Esophagus (tissue), 2 donors: ENCODE results near the gene CPEB1. TPM values are rescaled to one million over a fixed set of nuclear protein-coding genes. Genes with fewer than 3 reads are reported as not detected.
A peak's percentile ranks its signal among the peaks of the same experiment; 100 is the strongest.

Source experiments
- H3K27ac ChIP-seq, 2 donors: one replicate each; pipeline ENCODE4 v1.5.1; 2013; ENCODE audit warnings: low read depth in 2 of 2, mild to moderate bottlenecking in 2 of 2, inconsistent platforms in 1 of 2, low read length in 1 of 2, moderate library complexity in 1 of 2
- H3K27me3 ChIP-seq, 2 donors: one replicate each; pipeline ENCODE4 v1.6.1; 2013; ENCODE audit warnings: low read length in 2 of 2, control low read depth in 1 of 2, mild to moderate bottlenecking in 1 of 2; ENCODE audit not compliant: insufficient read depth in 2 of 2, control insufficient read depth in 1 of 2
- H3K36me3 ChIP-seq, 2 donors: one replicate each; pipeline ENCODE4 v1.6.1; 2013; ENCODE audit warnings: low read length in 1 of 2; ENCODE audit not compliant: control insufficient read depth in 2 of 2, insufficient read depth in 2 of 2
- H3K4me1 ChIP-seq, 2 donors: one replicate each; pipeline ENCODE4 v1.6.1; 2013; ENCODE audit warnings: low read length in 1 of 2; ENCODE audit not compliant: control insufficient read depth in 2 of 2, insufficient read depth in 2 of 2
- H3K4me3 ChIP-seq, 2 donors: one replicate each; pipeline ENCODE4 v1.5.1; 2013; ENCODE audit warnings: low read length in 2 of 2, mild to moderate bottlenecking in 2 of 2, low read depth in 1 of 2, moderate library complexity in 1 of 2
- H3K9me3 ChIP-seq, 2 donors: one replicate each; pipeline ENCODE4 v1.6.1; 2013; ENCODE audit warnings: mild to moderate bottlenecking in 2 of 2, low read depth in 1 of 2, low read length in 1 of 2, moderate library complexity in 1 of 2; ENCODE audit not compliant: control insufficient read depth in 2 of 2, insufficient read depth in 1 of 2
- WGBS, 2 donors: extraction: QIAGEN DNeasy Blood & Tissue Kit; methylation state at CpG; one replicate each; pipeline ENCODE4 v1.1.7; 2013; 5-methylcytosine and 5-hydroxymethylcytosine counted together
- polyA plus RNA-seq, 2 donors: library from polyadenylated mRNA; stranded (reverse); fragments of 200-250 nt; gene quantifications; one replicate each; pipeline ENCODE4 v1.2.3, GENCODE V29; 2013
- donor health status: healthy with polysubstance abuse.
- donor health status: Bipolar disorder and iron deficiency.

Gene CPEB1
- polyA plus RNA-seq = under 1 TPM; 0.41 to 0.79 TPM

DNA sequence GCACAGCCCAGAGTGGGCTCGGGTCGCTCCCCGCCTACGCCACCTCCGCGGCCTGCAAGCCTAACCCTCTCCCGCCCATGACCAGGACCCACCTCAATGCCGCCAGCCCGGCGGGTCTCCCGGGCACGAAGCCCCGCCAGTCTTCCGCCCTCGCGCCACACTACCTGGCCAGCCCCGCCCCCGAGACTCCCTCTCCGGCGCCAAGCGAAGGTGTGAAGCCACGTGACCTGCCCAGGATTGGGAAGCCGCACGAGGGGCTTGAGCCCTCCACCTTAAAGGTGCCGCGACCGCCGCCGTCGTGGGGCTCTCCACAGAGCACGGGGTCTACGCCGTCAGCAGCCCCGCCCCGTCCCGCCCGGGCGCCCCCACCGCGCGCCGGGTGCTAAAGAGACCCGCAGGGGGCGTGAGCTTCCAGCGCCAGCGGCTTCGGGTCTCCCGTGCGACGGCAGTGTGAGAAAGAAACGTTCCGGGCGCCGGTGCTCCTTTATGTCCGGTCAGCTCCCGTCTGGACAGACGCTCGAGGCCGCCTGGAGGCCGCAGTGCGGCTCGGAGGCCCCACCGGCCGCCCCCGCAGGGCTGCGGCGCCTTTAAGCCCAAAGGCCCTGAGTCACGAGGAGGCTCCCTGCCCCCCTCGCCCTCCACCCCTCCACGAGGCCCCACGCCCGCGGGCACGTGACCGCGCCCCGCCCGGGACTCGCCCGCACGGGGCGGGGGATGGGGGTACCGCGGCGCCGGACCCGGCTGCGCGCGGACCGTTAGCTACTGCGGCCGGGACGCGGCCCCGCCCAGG, at the start of gene CPEB1:
TSS of gene CPEB1 (minus strand) at position 319 of the 790 bp plus-strand sequence. CDS start 18,904 bp downstream, outside the sequence.
- Histone ChIP-seq H3K36me3 (no peaks in the 10 kb centered on the region), H3K4me1 (peaks cover 7 to 10% of the 10 kb centered on the region in 2 donors), H3K4me3 (peak within 1 kb of the TSS; percentile 38 to 50), H3K27me3 (peaks cover 6 to 12% of the 10 kb centered on the region in 2 donors), H3K9me3 (peaks cover 0 to 4% of the 10 kb centered on the region in 2 donors), H3K27ac (no peak within 1 kb of the TSS)
- 10 to 12% methylated on average over 95 to 96 of the region's 96 CpGs for WGBS, 2 donors

DNA sequence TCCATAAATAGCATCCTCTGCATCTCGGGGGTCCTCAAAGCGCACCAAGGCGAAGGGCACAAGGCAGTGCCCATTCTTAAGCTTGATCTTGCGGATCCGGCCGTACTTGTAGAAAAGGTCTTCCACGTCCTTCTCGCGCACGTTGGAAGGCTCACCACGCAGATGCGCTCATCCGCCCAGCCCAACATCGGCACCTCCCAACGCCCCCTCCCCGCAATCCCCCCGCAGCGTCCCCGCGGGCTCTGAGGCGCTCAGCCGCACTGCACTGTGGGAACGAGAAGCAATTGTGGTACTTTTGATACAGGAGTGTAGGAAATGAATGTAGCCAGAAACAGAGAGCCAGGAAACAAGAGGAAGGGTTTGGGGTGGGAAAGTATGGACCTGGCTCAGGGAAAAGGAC, 45.0 kb upstream of the CPEB1 start:
- Histone ChIP-seq H3K27me3 (no peaks in the 10 kb centered on the region), H3K4me3 (no peak overlapping the region), H3K9me3 (no peaks in the 10 kb centered on the region), H3K36me3 (no peaks in the 10 kb centered on the region), H3K4me1 (no peaks in the 10 kb centered on the region), H3K27ac (no peak overlapping the region)
- WGBS, 2 donors = 89 to 92% methylated on average over 23 of the region's 23 CpGs

DNA sequence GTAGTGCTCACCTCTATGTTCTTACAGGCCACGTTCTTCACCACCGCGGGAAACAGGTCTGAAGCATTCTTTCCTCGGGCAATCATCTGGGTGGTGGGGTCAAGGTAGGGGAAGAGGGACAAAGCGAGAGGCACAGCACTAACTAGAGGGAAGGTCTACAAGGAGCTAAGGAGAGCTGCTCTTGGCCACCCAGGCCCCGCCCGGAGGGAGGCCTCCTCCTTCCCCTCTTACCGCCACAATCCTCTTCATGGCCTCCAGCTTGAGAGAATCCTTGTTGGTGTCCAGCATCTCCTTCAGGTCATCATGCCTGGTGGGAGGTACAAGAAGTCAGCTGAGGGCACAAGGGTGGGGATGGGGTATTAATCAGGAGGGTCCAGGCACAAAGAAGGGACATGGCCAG, 42.0 kb upstream of the CPEB1 start:
- no peaks in the 10 kb centered on the region for H3K27me3 ChIP-seq
- WGBS, 2 donors = 92 to 95% methylated on average over 8 of the region's 8 CpGs
- no peak overlapping the region for H3K27ac ChIP-seq
- no peaks in the 10 kb centered on the region for H3K36me3 ChIP-seq
- no peaks in the 10 kb centered on the region for H3K4me1 ChIP-seq
- no peak overlapping the region for H3K4me3 ChIP-seq
- no peaks in the 10 kb centered on the region for H3K9me3 ChIP-seq

DNA sequence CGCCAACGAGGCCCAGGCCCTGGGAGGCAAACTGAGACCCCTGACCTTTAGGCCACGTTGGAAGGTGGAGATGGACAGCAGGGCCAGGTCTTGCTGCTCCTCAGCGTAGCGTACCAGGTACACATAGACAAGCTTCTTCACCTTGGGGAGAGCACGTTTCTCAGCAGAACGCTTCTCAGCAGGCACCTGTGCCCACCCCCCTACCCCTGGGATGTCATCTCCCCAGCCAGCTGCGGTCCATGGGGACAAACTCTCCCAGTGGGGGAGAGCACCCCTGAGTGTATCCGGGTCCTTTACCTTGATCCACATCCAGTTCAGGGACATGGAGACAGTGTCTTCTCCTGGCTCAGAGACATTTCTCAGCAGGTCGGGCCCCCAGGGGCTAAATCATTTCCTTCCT, 41.5 kb upstream of the CPEB1 start:
- H3K27me3 ChIP-seq = no peaks in the 10 kb centered on the region
- no peaks in the 10 kb centered on the region for H3K4me1 ChIP-seq
- no peak overlapping the region for H3K4me3 ChIP-seq
- no peak overlapping the region for H3K27ac ChIP-seq
- 85% methylated on average over 10 of the region's 10 CpGs for WGBS, 2 donors
- no peaks in the 10 kb centered on the region for H3K36me3 ChIP-seq
- H3K9me3 ChIP-seq = no peaks in the 10 kb centered on the region

DNA sequence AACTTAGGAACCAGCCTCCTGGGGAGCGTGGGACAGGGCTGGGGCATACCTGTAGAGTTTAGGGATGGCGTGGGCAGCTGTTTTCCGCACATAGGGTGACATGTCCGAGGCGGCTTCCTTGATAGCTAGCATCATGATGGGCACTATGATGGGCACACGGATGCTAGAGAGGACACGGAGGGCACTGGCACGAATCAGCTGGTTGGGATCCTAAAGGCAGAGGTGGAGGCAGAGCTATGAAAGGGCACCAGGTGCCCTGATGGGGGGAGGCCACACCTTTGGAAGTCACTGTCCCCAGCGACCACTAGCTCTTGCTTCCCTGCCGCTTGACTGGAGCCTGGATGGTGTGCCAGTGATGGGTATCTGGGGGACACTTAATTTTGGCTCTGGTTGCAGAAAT, 34.2 kb upstream of the CPEB1 start:
- H3K27me3 ChIP-seq = no peaks in the 10 kb centered on the region
- H3K27ac ChIP-seq = no peak overlapping the region
- 91% methylated on average over 10 of the region's 10 CpGs for WGBS, 2 donors
- H3K36me3 ChIP-seq = no peaks in the 10 kb centered on the region
- H3K4me3 ChIP-seq = no peak overlapping the region
- H3K9me3 ChIP-seq = no peaks in the 10 kb centered on the region
- peaks cover 2 to 5% of the 10 kb centered on the region in 2 donors for H3K4me1 ChIP-seq

DNA sequence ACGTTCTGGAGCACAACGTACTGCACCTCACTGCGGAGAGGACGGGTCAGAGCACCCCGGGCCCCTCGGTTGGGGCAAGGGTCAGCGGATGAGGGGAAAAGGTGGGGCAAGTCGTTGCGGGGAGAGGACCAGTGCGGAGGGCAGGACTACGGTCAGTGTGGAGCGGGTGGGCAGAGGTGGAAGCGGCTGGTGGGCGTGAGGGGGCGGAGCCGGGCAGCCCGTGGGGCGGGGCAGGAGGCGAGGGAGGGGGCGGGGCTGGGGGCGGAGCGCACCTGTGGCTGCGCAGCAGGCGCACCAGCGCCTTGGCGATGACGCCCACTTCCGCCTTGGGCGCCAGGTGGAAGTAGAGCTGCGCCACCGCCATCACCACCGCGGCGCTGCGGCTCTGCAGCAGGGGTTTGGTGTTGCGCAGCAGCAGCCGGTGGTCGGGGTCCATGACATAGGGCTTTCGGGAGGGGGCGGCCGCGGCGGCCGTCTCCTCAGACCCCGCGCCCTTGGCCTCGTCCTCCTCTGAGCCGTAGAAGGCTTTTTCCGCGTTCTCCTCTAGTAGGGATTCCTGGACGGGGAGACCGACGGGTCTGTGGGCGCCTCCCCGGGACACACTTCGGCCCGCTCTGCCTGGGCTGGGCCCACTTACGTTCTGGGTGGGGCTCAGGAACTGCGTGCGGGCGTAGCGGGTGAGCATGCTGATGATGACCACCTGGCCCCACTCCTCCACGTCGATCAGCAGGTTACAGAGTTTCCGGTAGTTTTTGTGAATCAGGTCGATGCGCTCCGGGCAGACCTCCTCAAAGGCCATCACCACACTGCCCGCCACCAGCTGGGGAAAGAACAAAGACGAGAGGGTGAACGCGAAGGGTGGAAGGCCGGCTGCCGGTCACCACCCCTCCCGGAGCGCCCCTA, 33.3 kb upstream of the CPEB1 start:
- Histone ChIP-seq H3K27ac (no peak overlapping the region), H3K9me3 (no peaks in the 10 kb centered on the region), H3K4me1 (peaks cover 2 to 5% of the 10 kb centered on the region in 2 donors), H3K4me3 (peak overlapping the region; percentile 48 to 64), H3K27me3 (no peaks in the 10 kb centered on the region), H3K36me3 (no peaks in the 10 kb centered on the region)
- WGBS, 2 donors = 2% methylated on average over 75 to 76 of the region's 76 CpGs

DNA sequence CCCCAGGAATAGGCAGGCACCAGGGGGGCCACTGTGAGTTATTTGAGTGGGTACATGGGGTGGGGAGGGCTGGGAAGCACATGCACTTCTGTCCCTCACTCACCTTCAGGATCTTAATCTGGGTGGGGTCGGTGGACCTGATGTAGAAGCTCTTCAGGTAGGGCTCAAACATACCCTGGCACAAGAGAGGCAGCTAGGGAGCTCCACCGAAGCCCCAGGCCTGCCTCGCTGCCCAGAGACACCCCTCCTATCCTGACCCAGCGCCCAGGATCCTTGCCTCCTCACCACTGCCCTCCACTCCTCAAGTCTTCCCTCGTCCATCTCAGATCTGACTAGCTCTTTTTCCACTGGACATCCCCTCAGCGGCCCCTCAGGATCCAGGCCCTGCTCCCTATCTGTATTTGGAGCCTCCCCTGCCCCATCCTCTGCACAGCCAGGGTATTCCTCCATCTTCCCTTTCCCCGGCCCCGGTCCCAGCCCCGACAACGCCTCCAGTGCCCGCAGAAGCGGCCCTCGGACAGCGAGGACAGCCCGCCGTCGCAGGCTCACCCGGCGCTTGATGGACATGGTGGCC, 32.5 kb upstream of the CPEB1 start:
- Histone ChIP-seq H3K4me3 (peak overlapping the region; percentile 48 to 64), H3K4me1 (peaks cover 2 to 5% of the 10 kb centered on the region in 2 donors), H3K9me3 (no peaks in the 10 kb centered on the region), H3K27me3 (no peaks in the 10 kb centered on the region), H3K36me3 (no peaks in the 10 kb centered on the region), H3K27ac (no peak overlapping the region)
- 32 to 33% methylated on average over 19 of the region's 19 CpGs for WGBS, 2 donors

DNA sequence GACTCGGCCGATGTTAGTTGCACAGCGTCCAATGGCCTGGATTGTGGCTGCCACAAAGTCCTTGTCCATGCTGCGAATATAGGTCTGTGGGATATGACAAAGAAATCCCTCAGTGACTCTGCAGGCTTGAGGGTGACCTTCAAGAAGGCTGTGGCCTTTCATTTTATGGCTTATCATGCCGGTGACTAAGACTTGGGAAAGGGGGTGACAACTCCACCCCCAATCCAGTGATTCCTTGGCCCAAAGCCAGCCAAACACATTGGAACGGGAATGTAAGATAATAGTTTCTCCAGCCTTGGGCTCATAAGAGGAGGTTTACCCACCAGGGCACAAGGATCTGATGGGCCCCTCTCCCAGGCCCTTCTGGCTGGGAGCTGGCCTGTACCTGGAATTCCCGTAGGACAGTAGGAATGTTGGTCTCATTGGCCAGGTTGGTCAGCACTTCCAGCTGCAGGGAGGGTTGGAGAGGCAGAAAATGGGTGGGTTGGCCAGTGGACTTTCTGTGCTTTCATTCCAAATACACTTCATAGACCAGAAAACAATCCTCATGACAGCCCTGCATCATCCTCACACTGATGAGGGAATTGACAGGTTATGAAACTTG, 30.7 kb upstream of the CPEB1 start:
- WGBS, 2 donors = 83 to 90% methylated on average over 7 of the region's 7 CpGs
- H3K27me3 ChIP-seq = no peaks in the 10 kb centered on the region
- H3K4me3 ChIP-seq = no peak overlapping the region
- no peak overlapping the region for H3K27ac ChIP-seq
- H3K4me1 ChIP-seq = peaks cover 2 to 5% of the 10 kb centered on the region in 2 donors
- no peaks in the 10 kb centered on the region for H3K36me3 ChIP-seq
- H3K9me3 ChIP-seq = no peaks in the 10 kb centered on the region

DNA sequence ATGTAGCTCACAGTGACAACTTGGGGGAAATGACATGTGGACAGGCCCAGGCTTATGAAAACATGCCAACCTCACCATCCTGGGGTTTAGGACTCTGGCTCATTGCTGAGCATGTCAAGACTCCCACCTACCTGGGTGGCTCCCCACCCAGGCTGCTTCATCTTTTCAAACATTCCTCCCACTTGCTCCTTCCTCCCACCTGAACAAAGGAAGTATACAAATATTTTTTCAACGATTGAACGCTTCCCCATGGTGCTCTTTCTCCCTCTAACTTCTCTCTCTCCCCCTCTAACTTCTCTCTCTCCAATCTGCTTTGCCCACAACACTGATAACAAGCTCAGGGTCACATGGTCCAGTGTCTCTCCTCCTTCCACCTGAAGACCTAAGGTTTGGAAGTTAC, 27.7 kb upstream of the CPEB1 start:
- Histone ChIP-seq H3K36me3 (no peaks in the 10 kb centered on the region), H3K27ac (no peak overlapping the region), H3K4me3 (no peak overlapping the region), H3K27me3 (no peaks in the 10 kb centered on the region), H3K4me1 (no peaks in the 10 kb centered on the region), H3K9me3 (no peaks in the 10 kb centered on the region)
- WGBS, 2 donors = 70 to 74% methylated on average over 2 of the region's 2 CpGs
